GM10847 (cell line): ENCODE data around the gene CEACAM4.

Experiments
- POLR2A ChIP-seq: IDR thresholded peaks from 2 replicates; pipeline ENCODE4 v1.6.1; 2011; ENCODE audit not compliant: insufficient read length; ENCODE audit errors: extremely low read depth

The CEACAM4 gene

GRCh38 chr19:41621226-41621625 is 5.6 kb downstream of the CEACAM4 start:
- no peak for TF ChIP-seq POLR2A

- no peak for TF ChIP-seq POLR2A
Measured at GRCh38 chr19:41620171-41620570, 6.7 kb downstream of the CEACAM4 start.

DNA sequence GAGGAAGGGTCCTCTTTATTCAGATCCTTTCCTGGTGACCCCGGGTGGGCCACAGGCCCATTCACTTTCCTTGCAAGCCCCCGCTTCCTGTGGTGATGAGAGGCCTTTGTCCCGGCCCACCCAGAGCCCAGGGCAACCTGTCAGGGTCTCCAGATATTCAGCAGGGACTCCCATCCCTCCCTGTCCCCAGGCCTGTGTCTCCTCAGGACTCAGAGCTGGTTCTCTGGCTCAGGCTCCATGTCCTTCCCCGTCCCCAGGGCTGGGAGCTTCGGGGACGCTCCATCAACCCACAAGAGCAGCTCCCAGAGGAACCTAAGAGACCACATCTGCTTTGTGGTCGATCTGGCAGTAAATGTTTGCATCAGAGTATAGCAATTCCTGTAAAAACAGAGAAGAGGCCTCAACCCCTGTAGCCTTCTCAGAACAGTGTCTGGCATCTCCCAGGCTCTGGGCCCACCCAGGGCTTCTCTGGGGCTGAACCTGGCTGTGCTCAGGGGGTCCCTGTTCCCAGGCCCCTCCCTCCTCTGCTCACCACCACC is 7.8 kb downstream of the CEACAM4 start:
- no peak for TF ChIP-seq POLR2A

DNA sequence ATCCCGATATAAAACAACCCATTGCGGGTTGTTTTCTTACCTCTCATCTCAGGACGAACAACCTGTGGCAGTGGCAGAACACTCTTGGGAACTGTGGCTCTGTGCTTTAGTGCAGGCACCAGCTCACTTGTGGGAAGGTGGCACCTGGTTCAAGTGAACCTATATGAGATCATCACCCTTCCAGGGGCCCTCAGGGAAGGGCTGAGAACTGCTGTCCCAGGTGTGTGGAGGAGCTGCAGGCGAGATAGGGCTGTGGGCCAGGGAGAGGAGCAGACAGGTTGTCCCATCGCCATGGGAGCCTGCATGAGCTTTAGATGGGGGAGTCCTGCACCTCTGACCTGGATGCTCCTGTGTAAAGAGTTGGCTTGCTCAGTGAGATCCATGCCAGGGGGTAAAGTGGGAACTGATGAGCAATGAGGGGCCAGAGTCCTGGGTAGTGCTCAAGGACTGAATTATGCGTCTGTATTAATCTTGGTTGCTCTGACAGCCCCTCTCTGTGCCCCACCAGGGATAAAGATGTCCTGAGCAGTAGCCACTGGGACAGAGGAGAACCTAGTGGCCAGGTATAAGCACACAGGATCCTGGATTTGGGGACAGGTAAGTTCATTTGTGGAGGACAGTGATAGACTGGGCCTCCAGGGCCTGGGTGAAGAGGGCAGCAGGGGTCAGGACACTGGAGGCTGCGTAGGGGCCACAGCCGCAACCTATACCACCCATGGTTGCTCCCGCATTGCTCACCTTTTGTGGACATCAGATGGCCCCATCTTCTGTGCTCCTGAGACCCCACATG is 8.7 kb downstream of the CEACAM4 start:
- TF ChIP-seq POLR2A = no peak

DNA sequence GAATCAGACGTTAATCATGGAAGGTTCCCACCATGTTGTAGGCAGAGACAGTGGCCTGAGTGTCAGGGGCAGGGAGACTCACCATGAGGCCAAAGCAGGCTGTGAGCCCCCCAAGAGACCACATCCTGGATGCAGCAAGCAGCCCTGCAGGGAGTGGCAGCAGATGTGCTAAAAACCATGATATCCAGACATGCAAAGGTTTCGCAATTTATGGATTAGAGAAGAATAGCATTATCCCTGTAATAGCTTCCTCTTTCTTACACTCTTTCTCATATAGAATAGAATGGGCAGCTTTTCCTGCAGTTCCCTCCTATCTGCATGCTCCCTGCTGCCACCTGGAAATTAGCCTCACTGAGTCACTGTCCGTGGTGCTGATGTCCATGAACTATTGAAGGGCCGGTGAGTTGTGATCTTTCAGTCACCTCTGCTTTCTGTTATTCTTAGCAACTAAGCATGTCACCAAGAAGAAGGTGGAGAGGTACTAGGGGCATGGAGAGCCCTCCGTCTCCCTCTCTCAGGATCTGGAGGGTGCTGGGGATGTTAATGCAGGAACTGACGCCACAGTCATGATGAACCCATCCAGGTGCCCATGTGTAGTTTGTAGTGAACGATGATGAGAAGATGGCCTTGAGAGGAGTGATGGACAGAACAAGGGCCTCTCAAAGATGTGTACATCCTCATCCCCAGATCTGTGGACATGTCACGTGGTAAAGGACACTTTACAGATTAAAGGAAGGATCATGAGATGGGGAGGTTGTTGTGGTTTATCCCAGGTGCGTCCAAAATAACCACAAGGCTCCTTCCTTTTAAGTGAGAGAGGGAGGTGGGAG is 9.9 kb downstream of the CEACAM4 start:
- no peak for TF ChIP-seq POLR2A

DNA sequence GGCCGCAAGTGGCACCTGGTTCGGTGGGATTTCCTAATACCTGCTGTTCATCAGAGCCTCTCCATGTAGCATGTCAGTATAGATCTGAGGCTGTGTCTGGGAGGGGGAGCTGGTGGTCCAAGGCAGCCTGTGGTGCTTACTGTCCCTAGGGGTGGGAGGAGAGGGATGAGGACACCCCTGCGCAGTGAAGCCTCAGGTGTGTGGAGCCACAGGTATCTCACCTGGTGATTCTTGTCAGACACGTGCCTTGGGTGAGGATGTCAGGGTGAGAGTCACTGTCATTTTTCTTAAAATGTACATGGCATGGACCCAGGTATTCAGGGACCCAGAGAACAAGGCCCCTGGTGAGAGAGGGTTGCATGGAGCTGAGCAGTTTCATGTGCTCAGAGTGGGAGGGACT is 11.7 kb downstream of the CEACAM4 start:
- no peak for TF ChIP-seq POLR2A

DNA sequence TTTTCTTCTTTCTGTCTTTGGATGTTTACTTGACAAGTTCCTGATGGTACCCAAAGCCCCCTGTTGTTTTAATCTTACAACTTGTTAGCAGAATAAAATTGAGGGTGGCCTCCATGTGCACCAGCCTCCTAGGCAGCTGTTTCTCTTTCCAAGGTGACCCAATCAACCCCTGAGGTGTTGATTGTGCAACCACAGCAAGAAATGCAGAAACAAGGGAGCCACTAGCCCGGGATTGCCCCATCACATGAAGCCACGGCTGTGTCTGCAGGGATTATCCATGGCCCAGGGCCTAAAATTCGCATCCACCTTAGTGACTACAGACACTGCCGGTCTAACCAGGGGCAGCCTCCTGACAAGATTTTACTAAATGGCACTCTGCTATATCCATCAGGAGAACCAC is 14.4 kb downstream of the CEACAM4 start:
- no peak for TF ChIP-seq POLR2A

GRCh38 chr19:41610789-41611188 is 16.1 kb downstream of the CEACAM4 start:
- no peak for TF ChIP-seq POLR2A

DNA sequence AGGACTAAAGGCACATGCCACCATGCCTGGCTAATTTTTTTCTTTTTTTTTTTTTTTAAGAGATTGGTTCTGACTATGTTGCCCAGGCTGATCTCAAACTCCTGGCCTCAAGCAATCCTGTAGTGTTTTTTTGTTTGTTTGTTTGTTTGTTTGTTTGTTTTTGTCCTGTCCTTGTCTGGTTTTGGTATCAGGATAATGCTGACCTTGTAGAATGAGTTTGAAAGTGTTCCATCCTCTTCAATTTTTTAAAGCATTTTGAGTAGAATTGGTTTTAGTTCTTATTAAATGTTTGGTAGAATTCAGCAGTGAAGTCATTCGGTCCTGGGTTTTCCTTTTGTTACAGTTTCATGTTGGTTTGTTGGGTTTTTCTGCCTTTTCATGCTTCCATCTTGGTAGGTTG is 19.2 kb downstream of the CEACAM4 start:
- TF ChIP-seq POLR2A = no peak

DNA sequence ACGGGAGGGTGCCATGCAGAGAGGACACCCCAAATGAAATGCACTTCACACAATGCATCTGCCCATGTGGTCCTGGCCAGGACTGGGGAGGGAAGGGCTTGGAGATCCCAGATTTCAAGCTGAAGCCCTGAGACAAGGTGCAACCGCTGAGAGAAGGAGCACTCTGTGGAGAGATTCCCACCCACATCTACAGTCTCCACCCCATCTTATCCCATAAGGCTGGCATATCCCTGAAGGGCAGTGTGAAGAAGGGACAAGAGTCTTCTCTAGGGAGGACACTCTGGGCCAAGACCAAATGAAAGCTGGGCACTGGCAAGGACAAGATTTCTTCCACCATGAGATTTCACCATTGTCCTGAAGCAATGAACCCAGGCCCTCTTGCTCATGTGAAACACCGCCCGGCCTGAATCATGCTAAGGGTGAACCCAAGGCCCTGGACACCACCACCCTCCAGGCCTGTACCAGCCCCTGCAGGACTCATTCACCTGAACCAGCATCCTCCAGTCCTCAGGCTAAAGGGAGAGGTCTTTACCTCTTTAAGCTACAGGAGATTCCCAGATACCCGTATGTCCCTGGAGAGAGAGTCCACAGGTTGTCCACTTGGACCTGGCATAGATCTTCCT is 20.5 kb downstream of the CEACAM4 start:
- no peak for TF ChIP-seq POLR2A

DNA sequence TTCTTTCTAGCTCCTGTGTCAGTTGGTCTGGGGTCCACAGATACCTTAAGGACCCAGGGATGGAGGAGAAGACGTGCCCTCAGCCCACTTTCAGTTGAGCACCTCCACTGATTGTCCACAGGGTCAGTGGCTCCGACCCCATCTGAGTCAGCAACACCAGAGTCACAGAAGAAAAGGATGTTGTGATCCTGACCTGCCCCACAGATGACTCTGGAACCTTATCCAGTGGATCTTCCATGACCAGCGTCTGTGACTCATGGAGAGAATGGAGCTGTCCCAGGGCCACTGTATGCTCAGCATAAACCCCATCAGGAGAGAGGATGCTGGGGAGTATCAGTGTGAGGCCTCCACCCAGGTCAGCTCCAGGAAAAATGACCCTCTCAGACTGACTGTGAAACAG is 22.0 kb downstream of the CEACAM4 start:
- no peak for TF ChIP-seq POLR2A

DNA sequence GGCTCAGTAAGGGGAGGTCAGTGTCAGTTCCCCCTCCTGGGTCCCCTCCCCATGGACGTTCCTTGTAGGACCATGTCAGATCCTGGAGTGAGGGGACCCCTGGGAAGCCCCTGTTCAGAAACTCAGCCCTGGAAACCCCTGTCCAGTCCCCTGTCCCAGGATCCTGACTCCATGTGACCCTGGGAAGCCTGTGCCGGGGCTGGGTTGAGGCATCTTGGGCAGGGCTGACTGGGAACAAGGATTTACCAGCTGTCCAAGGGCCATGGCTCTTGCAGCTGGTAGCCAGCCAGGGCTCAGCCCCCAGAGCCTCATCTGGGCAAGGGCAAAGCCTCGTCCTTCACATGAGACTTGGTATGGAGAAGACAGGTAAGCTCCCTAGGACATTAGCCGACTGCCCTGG is 25.1 kb downstream of the CEACAM4 start:
- no peak for TF ChIP-seq POLR2A

GRCh38 chr19:41599175-41599966 is 27.5 kb downstream of the CEACAM4 start:
- TF ChIP-seq POLR2A = no peak

DNA sequence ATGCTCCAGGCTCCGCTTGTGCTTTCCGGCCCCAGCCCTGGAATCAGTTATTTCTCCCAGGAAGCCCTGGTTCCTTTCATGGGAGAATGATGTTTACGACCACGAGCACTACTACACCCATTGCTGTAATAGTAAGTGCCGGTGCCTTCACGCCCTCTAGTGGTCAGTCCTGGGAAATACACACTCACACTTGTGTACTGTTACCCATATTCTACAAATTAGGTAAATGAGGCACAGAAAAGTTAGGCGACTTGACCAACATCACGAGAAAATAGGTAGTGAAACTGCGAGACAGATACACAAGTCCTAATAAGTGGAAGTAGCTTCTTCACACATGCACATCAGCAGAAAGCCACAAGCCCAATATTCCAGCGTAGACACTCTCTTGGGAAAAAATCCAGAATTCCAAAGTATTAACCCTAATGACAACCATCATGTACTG is 29.3 kb downstream of the CEACAM4 start:
- no peak for TF ChIP-seq POLR2A

DNA sequence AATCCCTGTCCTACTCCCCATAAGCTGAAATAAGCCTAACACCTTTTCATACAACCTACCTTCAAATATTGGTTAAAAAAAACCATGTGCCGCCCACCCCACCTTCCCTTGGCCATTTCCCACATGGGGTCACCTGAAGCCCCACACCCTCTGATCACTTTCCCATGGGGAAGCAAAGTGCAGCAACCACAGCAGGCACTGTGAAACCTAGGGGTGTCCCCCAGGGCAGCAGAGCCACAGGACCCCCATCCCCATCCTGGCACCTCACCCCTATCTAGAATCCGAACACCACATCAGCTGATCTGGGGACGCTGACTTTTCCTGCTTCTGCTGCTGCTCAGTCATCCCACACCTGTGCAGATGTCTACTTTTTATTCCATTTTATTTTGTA is 31.0 kb downstream of the CEACAM4 start:
- no peak for TF ChIP-seq POLR2A

- no peak for TF ChIP-seq POLR2A
Measured at GRCh38 chr19:41595258-41595889, 31.5 kb downstream of the CEACAM4 start.
